ENCODE data around the gene GPR137B. TPM values are rescaled to one million over a fixed set of nuclear protein-coding genes. Genes with fewer than 3 reads are reported as not detected.

The GPR137B gene
- total RNA-seq, 1 donor from 2014 or later = 6.3 TPM

DNA sequence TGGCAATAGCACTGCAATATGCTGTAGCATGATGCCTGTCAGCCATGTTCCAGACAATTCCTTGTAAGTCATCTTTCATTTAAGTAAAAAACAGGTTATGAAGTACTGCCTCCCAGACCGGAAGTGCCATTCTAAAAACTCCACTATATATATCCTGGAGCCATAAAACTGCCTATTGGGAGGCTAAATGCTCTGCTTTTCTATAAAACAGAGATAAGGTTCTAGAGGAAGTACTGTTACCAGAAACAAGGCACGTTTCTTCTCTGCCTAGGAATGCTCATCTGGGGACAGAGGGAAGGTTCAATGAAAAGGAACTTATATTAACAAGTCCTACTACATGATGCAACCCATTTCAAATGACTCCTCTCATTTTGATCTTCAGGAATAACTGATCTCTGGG is 66.8 kb downstream of the GPR137B start:
- H3K4me3 ChIP-seq (ENCODE audit: low read depth, low read length) = no peak overlapping the region
- H3K36me3 ChIP-seq (ENCODE audit: control insufficient read depth, insufficient read depth, low read length) = no peaks in the 10 kb centered on the region
- no peaks in the 10 kb centered on the region for H3K27me3 ChIP-seq (ENCODE audit: control insufficient read depth, insufficient read depth, low read length)
- TF ChIP-seq, protein P1, sequence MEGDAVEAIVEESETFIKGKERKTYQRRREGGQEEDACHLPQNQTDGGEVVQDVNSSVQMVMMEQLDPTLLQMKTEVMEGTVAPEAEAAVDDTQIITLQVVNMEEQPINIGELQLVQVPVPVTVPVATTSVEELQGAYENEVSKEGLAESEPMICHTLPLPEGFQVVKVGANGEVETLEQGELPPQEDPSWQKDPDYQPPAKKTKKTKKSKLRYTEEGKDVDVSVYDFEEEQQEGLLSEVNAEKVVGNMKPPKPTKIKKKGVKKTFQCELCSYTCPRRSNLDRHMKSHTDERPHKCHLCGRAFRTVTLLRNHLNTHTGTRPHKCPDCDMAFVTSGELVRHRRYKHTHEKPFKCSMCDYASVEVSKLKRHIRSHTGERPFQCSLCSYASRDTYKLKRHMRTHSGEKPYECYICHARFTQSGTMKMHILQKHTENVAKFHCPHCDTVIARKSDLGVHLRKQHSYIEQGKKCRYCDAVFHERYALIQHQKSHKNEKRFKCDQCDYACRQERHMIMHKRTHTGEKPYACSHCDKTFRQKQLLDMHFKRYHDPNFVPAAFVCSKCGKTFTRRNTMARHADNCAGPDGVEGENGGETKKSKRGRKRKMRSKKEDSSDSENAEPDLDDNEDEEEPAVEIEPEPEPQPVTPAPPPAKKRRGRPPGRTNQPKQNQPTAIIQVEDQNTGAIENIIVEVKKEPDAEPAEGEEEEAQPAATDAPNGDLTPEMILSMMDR (IDR thresholded peaks at IDR 0.05; ENCODE audit: insufficient read depth, low read length, severe bottlenecking) = no peak
- FAIRE-seq (no peak), DNase-seq (ENCODE audit: low read depth) (no peak)

DNA sequence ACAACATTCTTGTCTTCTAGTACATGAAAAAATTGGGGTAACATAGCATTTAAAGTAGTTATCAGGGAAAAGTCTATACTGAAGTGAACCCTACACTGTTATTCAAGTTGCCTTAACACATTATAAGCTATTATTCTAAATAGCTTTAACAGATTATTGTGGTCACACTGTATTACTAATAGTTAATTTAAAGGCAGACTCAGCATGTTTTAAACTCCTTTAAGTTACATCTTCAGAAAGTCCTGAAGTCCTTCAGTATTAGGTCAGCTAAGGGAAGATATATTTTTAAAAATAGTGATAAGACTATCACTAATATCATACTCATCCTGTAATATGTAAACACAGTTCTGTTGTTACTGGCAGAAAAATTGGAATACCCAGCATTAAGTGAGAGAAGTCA is 67.4 kb downstream of the GPR137B start:
- FAIRE-seq = no peak
- Histone ChIP-seq H3K36me3 (ENCODE audit: control insufficient read depth, insufficient read depth, low read length) (no peaks in the 10 kb centered on the region), H3K27me3 (ENCODE audit: control insufficient read depth, insufficient read depth, low read length) (no peaks in the 10 kb centered on the region), H3K4me3 (ENCODE audit: low read depth, low read length) (no peak overlapping the region)
- no peak for DNase-seq (ENCODE audit: low read depth)
- TF ChIP-seq, protein P1 (IDR thresholded peaks at IDR 0.05; ENCODE audit: insufficient read depth, low read length, severe bottlenecking) = no peak

DNA sequence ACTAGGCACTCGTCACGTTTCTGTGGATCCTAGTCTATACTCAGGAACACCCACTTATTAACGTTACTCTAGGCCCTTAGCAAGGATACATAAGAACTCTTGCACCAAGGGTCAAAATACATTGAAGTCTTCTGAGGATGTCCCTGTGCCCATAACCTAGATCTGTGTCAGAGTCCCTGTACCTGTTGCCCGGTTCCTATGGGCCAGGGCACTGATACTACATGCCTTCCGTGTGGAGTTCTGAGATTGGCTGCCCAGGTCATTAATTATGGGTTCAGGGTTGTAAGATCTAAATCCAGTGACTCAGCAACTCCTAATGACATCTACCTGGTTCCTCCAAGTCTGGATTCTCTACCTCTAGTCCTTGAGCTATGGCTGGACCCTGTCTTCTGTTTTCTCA is 69.5 kb downstream of the GPR137B start:
- TF ChIP-seq, protein P1 (IDR thresholded peaks at IDR 0.05; ENCODE audit: insufficient read depth, low read length, severe bottlenecking) = no peak
- FAIRE-seq = no peak
- Histone ChIP-seq H3K36me3 (ENCODE audit: control insufficient read depth, insufficient read depth, low read length) (no peaks in the 10 kb centered on the region), H3K27me3 (ENCODE audit: control insufficient read depth, insufficient read depth, low read length) (no peaks in the 10 kb centered on the region), H3K4me3 (ENCODE audit: low read depth, low read length) (no peak overlapping the region)
- DNase-seq (ENCODE audit: low read depth) = no peak

DNA sequence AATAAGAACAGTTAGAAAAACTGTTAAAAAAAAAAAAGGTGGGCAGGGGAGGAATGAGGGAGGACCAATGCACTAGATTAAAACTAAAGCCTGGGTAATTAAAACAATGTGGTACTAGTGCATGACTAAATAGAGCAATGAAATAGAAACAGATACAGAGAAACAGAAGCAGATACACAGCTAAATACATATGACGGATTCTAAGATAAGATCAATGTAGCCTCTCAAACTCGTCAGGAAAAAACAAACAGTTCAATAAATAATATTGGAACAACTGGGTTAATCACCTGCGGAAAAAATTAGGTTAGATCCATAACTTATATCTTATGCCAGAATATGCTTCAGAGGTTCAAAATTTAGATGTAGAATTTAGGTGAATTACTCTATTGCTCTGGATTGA is 71.2 kb downstream of the GPR137B start:
- no peak for DNase-seq (ENCODE audit: low read depth)
- Histone ChIP-seq H3K36me3 (ENCODE audit: control insufficient read depth, insufficient read depth, low read length) (no peaks in the 10 kb centered on the region), H3K27me3 (ENCODE audit: control insufficient read depth, insufficient read depth, low read length) (no peaks in the 10 kb centered on the region), H3K4me3 (ENCODE audit: low read depth, low read length) (no peak overlapping the region)
- FAIRE-seq = no peak
- TF ChIP-seq, protein P1 (IDR thresholded peaks at IDR 0.05; ENCODE audit: insufficient read depth, low read length, severe bottlenecking) = no peak

DNA sequence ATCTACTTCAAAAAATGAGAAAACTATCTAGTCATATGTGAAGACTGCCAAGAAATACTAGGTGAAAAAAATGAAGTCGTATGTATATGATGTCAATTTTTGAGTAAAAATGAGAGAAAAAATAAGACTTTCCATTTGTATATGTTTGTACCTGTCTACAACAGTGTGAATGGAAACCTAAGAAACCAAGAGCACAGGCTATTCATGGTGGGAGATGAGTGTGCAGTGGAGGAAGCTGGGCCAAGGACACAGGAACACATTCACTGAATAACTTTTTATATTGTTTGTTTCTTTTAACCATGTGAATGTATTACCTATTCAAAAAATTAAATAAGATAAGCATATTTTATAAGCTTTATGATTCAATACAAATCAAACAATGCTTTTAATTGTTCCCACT is 72.4 kb downstream of the GPR137B start:
- TF ChIP-seq, protein P1 (IDR thresholded peaks at IDR 0.05; ENCODE audit: insufficient read depth, low read length, severe bottlenecking) = no peak
- DNase-seq (ENCODE audit: low read depth) (no peak), FAIRE-seq (no peak)
- Histone ChIP-seq H3K36me3 (ENCODE audit: control insufficient read depth, insufficient read depth, low read length) (no peaks in the 10 kb centered on the region), H3K4me3 (ENCODE audit: low read depth, low read length) (no peak overlapping the region), H3K27me3 (ENCODE audit: control insufficient read depth, insufficient read depth, low read length) (no peaks in the 10 kb centered on the region)

DNA sequence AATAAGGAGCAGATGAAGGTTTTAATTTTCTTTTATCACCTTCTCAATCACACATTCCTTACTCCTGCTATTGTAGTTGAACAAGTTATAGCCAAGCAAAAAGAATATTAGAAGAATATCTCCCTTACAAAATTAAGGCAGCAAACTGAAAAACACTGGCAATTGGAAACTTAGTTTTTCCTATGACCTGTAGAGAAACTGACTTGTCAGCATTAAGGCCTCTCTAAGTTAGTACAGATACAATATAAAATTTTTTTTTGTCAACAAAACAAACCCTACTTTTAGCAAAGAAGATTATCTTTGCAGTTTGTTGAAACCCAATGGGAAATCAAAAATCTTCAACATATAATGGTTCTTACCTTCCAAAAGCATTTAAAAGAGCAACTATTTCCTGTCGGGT is 78.1 kb downstream of the GPR137B start:
- Histone ChIP-seq H3K4me3 (ENCODE audit: low read depth, low read length) (no peak overlapping the region), H3K27me3 (ENCODE audit: control insufficient read depth, insufficient read depth, low read length) (no peaks in the 10 kb centered on the region), H3K36me3 (ENCODE audit: control insufficient read depth, insufficient read depth, low read length) (no peaks in the 10 kb centered on the region)
- FAIRE-seq = no peak
- TF ChIP-seq, protein P1 (IDR thresholded peaks at IDR 0.05; ENCODE audit: insufficient read depth, low read length, severe bottlenecking) = no peak
- no peak for DNase-seq (ENCODE audit: low read depth)
